HG02970 (cell line): ENCODE data around the gene ADAM17.

Experiments used
- ATAC-seq: cut with Tn5 transposase; IDR thresholded peaks from one replicate; pipeline ENCODE4 v1.9.1; 2021; ENCODE audit warnings: mild to moderate bottlenecking, moderate library complexity, moderate number of reproducible peaks; ENCODE audit not compliant: unreplicated experiment, low FRiP score

The ADAM17 gene

GRCh38 chr2:9474361-9475057 is 81.1 kb downstream of the ADAM17 start, which contains the start of gene IAH1:
Gene IAH1, plus strand, starts transcription at chr2:9474551. Its CDS starts 16 bp downstream, at chr2:9474567.
- peak; percentile 63 for ATAC-seq

GRCh38 chr2:9473985-9474360 is 81.7 kb downstream of the ADAM17 start:
- peak; percentile 24 for ATAC-seq

- ATAC-seq = peak; percentile 25
Measured at GRCh38 chr2:9473308-9473984, 82.2 kb downstream of the ADAM17 start.

- ATAC-seq = no peak
Measured at GRCh38 chr2:9472511-9472910, 83.1 kb downstream of the ADAM17 start.

GRCh38 chr2:9471206-9471605 is 84.4 kb downstream of the ADAM17 start:
- ATAC-seq = no peak

GRCh38 chr2:9467687-9468086 is 87.9 kb downstream of the ADAM17 start:
- ATAC-seq = no peak

GRCh38 chr2:9466147-9466683 is 89.4 kb downstream of the ADAM17 start:
- ATAC-seq = no peak

GRCh38 chr2:9465170-9465569 is 90.5 kb downstream of the ADAM17 start:
- no peak for ATAC-seq

GRCh38 chr2:9463698-9464034 is 92.0 kb downstream of the ADAM17 start:
- ATAC-seq = no peak

- no peak for ATAC-seq
Measured at GRCh38 chr2:9462886-9463697, 92.5 kb downstream of the ADAM17 start.

GRCh38 chr2:9462313-9462712 is 93.3 kb downstream of the ADAM17 start:
- no peak for ATAC-seq

GRCh38 chr2:9461079-9461478 is 94.6 kb downstream of the ADAM17 start:
- ATAC-seq = no peak

- ATAC-seq = no peak
Measured at GRCh38 chr2:9460441-9461017, 95.1 kb downstream of the ADAM17 start.

GRCh38 chr2:9451231-9451630 is 104.4 kb downstream of the ADAM17 start:
- no peak for ATAC-seq

GRCh38 chr2:9445089-9445488 is 110.5 kb downstream of the ADAM17 start:
- ATAC-seq = no peak

GRCh38 chr2:9443526-9443925 is 112.1 kb downstream of the ADAM17 start:
- no peak for ATAC-seq

GRCh38 chr2:9441556-9441955 is 114.1 kb downstream of the ADAM17 start:
- ATAC-seq = no peak

GRCh38 chr2:9440058-9440727 is 115.4 kb downstream of the ADAM17 start:
- ATAC-seq = no peak

GRCh38 chr2:9439536-9439935 is 116.1 kb downstream of the ADAM17 start:
- no peak for ATAC-seq
